IMR-90 (cell line): ENCODE data around the gene ENOX2. TPM values are rescaled to one million over a fixed set of nuclear protein-coding genes. Genes with fewer than 3 reads are reported as not detected.

Experiments used
- ATAC-seq: fragments of 200-7000 bp; cut with Tn5 transposase; 2 replicates; pipeline ENCODE4 v1.9.1; 2020; ENCODE audit warnings: low read depth, mild to moderate bottlenecking, moderate library complexity
- BruUV-seq: library from RNA; stranded (reverse); fragments of 400-500 nt; replicated peaks from 2 replicates; lab custom pipeline; 2021; lab: Mats Ljungman, UMichigan
- CTCF ChIA-PET: fragments of 300-600 bp; formaldehyde crosslinking; extraction: SDS; loops from one replicate; lab custom pipeline; 2021; ENCODE audit warnings: antibody characterized with exemption; lab: Yijun Ruan, JAX
- POLR2A ChIA-PET: fragments of 300-600 bp; sonication (Branson Sonifier 250); formaldehyde crosslinking; loops from one replicate; lab custom pipeline; 2022; ENCODE audit warnings: antibody characterized with exemption; ENCODE audit not compliant: unreplicated experiment; lab: Charles Lee
- DNase-seq: peaks from one replicate; pipeline ENCODE4 v3.0.0; 2013
- H2AFZ ChIP-seq: replicated peaks from 2 replicates; pipeline ENCODE3; 2013; ENCODE audit warnings: low read length, mild to moderate bottlenecking; ENCODE audit not compliant: poor library complexity
- H2AK5ac ChIP-seq: 2 replicates; pipeline ENCODE4 v1.6.1; 2013; ENCODE audit warnings: low read depth, low read length, inconsistent platforms
- H2AK9ac ChIP-seq: replicated peaks from 2 replicates; pipeline ENCODE3; 2013; ENCODE audit warnings: mild to moderate bottlenecking, low read depth, low read length, moderate library complexity; ENCODE audit not compliant: poor library complexity
- H2BK120ac ChIP-seq: 2 replicates; pipeline ENCODE4 v1.6.1; 2013; ENCODE audit warnings: low read depth, low read length, inconsistent platforms
- H2BK15ac ChIP-seq: 3 replicates; pipeline ENCODE4 v1.6.1; 2013; ENCODE audit warnings: low read depth, low read length, inconsistent platforms
- H2BK20ac ChIP-seq: 2 replicates; pipeline ENCODE4 v1.6.1; 2013; ENCODE audit warnings: low read depth, mild to moderate bottlenecking, inconsistent platforms, low read length, moderate library complexity
- H2BK5ac ChIP-seq: 2 replicates; pipeline ENCODE4 v1.6.1; 2013; ENCODE audit warnings: mild to moderate bottlenecking, low read depth, low read length, inconsistent platforms; ENCODE audit not compliant: poor library complexity, severe bottlenecking
- H3K14ac ChIP-seq: replicated peaks from 2 replicates; pipeline ENCODE4 v1.6.1; 2013; ENCODE audit warnings: low read depth, low read length, inconsistent platforms
- H3K18ac ChIP-seq: 2 replicates; pipeline ENCODE4 v1.6.1; 2013; ENCODE audit warnings: low read depth, low read length, control low read depth
- H3K23ac ChIP-seq: 2 replicates; pipeline ENCODE4 v1.6.1; 2013; ENCODE audit warnings: low read depth, low read length, inconsistent platforms
- H3K27ac ChIP-seq: 2 replicates; pipeline ENCODE4 v1.5.1; 2013; ENCODE audit warnings: mild to moderate bottlenecking, control low read depth, low read length; ENCODE audit not compliant: insufficient read depth
- H3K27me3 ChIP-seq: 2 replicates; pipeline ENCODE4 v1.6.1; 2013; ENCODE audit warnings: low read length; ENCODE audit not compliant: control insufficient read depth, insufficient read depth
- H3K36me3 ChIP-seq: 2 replicates; pipeline ENCODE4 v1.6.1; 2013; ENCODE audit warnings: low read length, mixed read lengths; ENCODE audit not compliant: control insufficient read depth, insufficient read depth
- H3K4ac ChIP-seq: 2 replicates; pipeline ENCODE4 v1.6.1; 2013; ENCODE audit warnings: low read depth, low read length, inconsistent platforms
- H3K4me1 ChIP-seq: 2 replicates; pipeline ENCODE4 v1.6.1; 2013; ENCODE audit warnings: low read length, mixed read lengths; ENCODE audit not compliant: control insufficient read depth, insufficient read depth
- H3K4me2 ChIP-seq: 2 replicates; pipeline ENCODE4 v1.6.1; 2013; ENCODE audit warnings: low read depth, mild to moderate bottlenecking, control low read depth, low read length, moderate library complexity
- H3K4me3 ChIP-seq: 2 replicates; pipeline ENCODE4 v1.5.1; 2013; ENCODE audit warnings: low read depth, mild to moderate bottlenecking, control low read depth, low read length, moderate library complexity; ENCODE audit not compliant: insufficient read depth
- H3K56ac ChIP-seq: 2 replicates; pipeline ENCODE4 v1.6.1; 2013; ENCODE audit warnings: low read length, inconsistent platforms; ENCODE audit not compliant: insufficient read depth; ENCODE audit errors: extremely low read depth
- H3K79me1 ChIP-seq, 2 experiments: 2 replicates each; pipeline ENCODE4 v1.6.1; 2013; ENCODE audit warnings: low read length in 2 of 2, inconsistent platforms in 1 of 2, low read depth in 1 of 2
- H3K9ac ChIP-seq: 2 replicates; pipeline ENCODE4 v1.6.1; 2013; ENCODE audit warnings: low read depth, low read length, control low read depth
- H3K9me1 ChIP-seq: 2 replicates; pipeline ENCODE4 v1.6.1; 2013; ENCODE audit warnings: low read length, inconsistent platforms; ENCODE audit not compliant: insufficient read depth
- H3K9me3 ChIP-seq: 2 replicates; pipeline ENCODE4 v1.6.1; 2013; ENCODE audit warnings: low read length; ENCODE audit not compliant: control insufficient read depth, insufficient read depth
- H4K20me1 ChIP-seq: 2 replicates; pipeline ENCODE4 v1.6.1; 2013; ENCODE audit warnings: low read length, inconsistent platforms; ENCODE audit not compliant: insufficient read depth
- H4K5ac ChIP-seq: 2 replicates; pipeline ENCODE4 v1.6.1; 2013; ENCODE audit warnings: mild to moderate bottlenecking, low read depth, low read length, control low read depth
- H4K8ac ChIP-seq, 2 experiments: 2 replicates each; pipeline ENCODE4 v1.6.1; 2013; ENCODE audit warnings: low read depth in 2 of 2, low read length in 2 of 2, control low read depth in 1 of 2, inconsistent platforms in 1 of 2
- H4K91ac ChIP-seq: 2 replicates; pipeline ENCODE4 v1.6.1; 2013; ENCODE audit warnings: low read depth, low read length, inconsistent platforms; ENCODE audit not compliant: insufficient read depth
- BHLHE40 ChIP-seq: fragments of 150-350 bp; IDR thresholded peaks from 2 replicates; pipeline ENCODE4 v1.6.1; 2016; ENCODE audit warnings: mild to moderate bottlenecking, low read depth, low read length
- CHD1 ChIP-seq: IDR thresholded peaks from 2 replicates; pipeline ENCODE4 v1.6.1; 2012; ENCODE audit warnings: low read depth, low read length, improper control_type of control experiment
- FOS ChIP-seq: fragments of 150-350 bp; IDR thresholded peaks from 2 replicates; pipeline ENCODE4 v1.6.1; 2016; ENCODE audit warnings: low read depth, low read length
- MXI1 ChIP-seq: IDR thresholded peaks from 2 replicates; pipeline ENCODE4 v1.6.1; 2012; ENCODE audit warnings: low read depth, mild to moderate bottlenecking, low read length, moderate library complexity, borderline replicate concordance
- NFE2L2 ChIP-seq: fragments of 150-350 bp; IDR thresholded peaks from 2 replicates; pipeline ENCODE4 v1.6.1; 2016; ENCODE audit warnings: low read depth, mild to moderate bottlenecking, low read length
- POLR2A ChIP-seq: IDR thresholded peaks from 2 replicates; pipeline ENCODE4 v1.6.1; 2012; ENCODE audit warnings: mild to moderate bottlenecking, low read depth, low read length
- RAD21 ChIP-seq: IDR thresholded peaks from 2 replicates; pipeline ENCODE4 v1.6.1; 2012; ENCODE audit warnings: low read length, improper control_type of control experiment
- RCOR1 ChIP-seq: IDR thresholded peaks from 2 replicates; pipeline ENCODE4 v1.6.1; 2012; ENCODE audit warnings: mild to moderate bottlenecking, low read length, improper control_type of control experiment; ENCODE audit not compliant: insufficient replicate concordance
- RFX5 ChIP-seq: IDR thresholded peaks from 2 replicates; pipeline ENCODE4 v1.8.0; 2012; ENCODE audit warnings: low read depth, mild to moderate bottlenecking, low read length, moderate library complexity
- WGBS, 2 experiments: methylation state at CpG; one replicate each; pipeline versions ENCODE4 v1.1.5 to v1.1.7; 2013; ENCODE audit warnings: missing lambda C conversion rate in 2 of 2; ENCODE audit not compliant: insufficient read length in 1 of 2; ENCODE audit errors: extremely low coverage in 2 of 2; 5-methylcytosine and 5-hydroxymethylcytosine counted together
- dilution Hi-C: fragments of 300-500 bp; cut with HindIII; formaldehyde crosslinking; loops from one replicate; pipeline ENCODE4 v1.14.3; 2018; ENCODE audit warnings: low sequenced_read_pairs; ENCODE audit not compliant: unreplicated experiment
- in situ Hi-C: fragments of 300-500 bp; cut with MboI; formaldehyde crosslinking; loops from 3 replicates; pipeline ENCODE4 v1.14.3; 2019; ENCODE audit warnings: low sequenced_read_pairs, inconsistent platforms, mixed read lengths
- intact Hi-C: fragments of 100-400 bp; cut with micrococcal nuclease; formaldehyde crosslinking; loops from 2 replicates; pipeline ENCODE4 v1.10.0; 2022
- polyA plus RNA-seq, 3 experiments: library from polyadenylated mRNA; depleted of rRNA; stranded (reverse); fragments of >200 nt; gene quantifications; 2 replicates each; pipeline ENCODE4 v1.2.3, GENCODE V29; 2012; ENCODE audit warnings: low replicate concordance in 1 of 3
- total RNA-seq: library from RNA; depleted of rRNA; stranded (reverse); fragments of >200 nt; gene quantifications from 2 replicates; pipeline ENCODE4 v1.2.3, GENCODE V29; 2012
- TF ChIP-seq, protein P1 (sequence below): conservative IDR thresholded peaks from 2 replicates; pipeline ENCODE4 v1.5.1; 2012; ENCODE audit warnings: mild to moderate bottlenecking, low read depth, low read length, improper control_type of control experiment
- TF ChIP-seq, protein P2 (sequence below): fragments of 150-350 bp; IDR thresholded peaks from 2 replicates; pipeline ENCODE4 v1.6.1; 2016; ENCODE audit warnings: low read depth, mild to moderate bottlenecking, low read length, moderate library complexity, borderline replicate concordance
- TF ChIP-seq, protein P3 (sequence below): fragments of 150-350 bp; IDR thresholded peaks from 2 replicates; pipeline ENCODE4 v1.6.1; 2017; ENCODE audit warnings: mild to moderate bottlenecking, antibody characterized with exemption, low read length, low read depth

Gene ENOX2
- total and polyA plus RNA-seq, 2 of the 4 experiments (the other 2 are of a cell fraction), result 6.3 to 11.8 TPM

GRCh38 chrX:130741151-130741550 is 161.9 kb downstream of the ENOX2 start:
- Histone ChIP-seq H3K36me3 (no peaks in the 10 kb centered on the region), H3K14ac (no peak overlapping the region), H3K56ac (no peak overlapping the region), H3K9me1 (no peaks in the 10 kb centered on the region), H3K27me3 (peaks cover 2% of the 10 kb centered on the region), H3K27ac (no peak overlapping the region), H4K8ac (no peak overlapping the region), H2AFZ (no peak overlapping the region), H4K5ac (no peak overlapping the region), H3K4me2 (no peak overlapping the region), H3K4ac (no peak overlapping the region), H2BK5ac (no peak overlapping the region), H3K23ac (no peak overlapping the region), H3K18ac (no peak overlapping the region), H2AK9ac (no peak overlapping the region), H2BK120ac (no peak overlapping the region), H4K91ac (no peak overlapping the region), H3K9me3 (no peaks in the 10 kb centered on the region), H3K4me1 (no peaks in the 10 kb centered on the region), H2AK5ac (no peak overlapping the region), H2BK15ac (no peak overlapping the region), H3K4me3 (no peak overlapping the region), H3K9ac (no peak overlapping the region), H4K20me1 (no peaks in the 10 kb centered on the region), H2BK20ac (no peak overlapping the region), H3K79me1 (no peaks in the 10 kb centered on the region)
- no CpG with 5 or more reads among the region's 3 CpGs for WGBS, 2 experiments
- no TSS peak for BruUV-seq
- DNase-seq (no peak), ATAC-seq (no peak)
- TF ChIP-seq POLR2A (no peak), BHLHE40 (no peak), RFX5 (no peak), CHD1 (no peak), RAD21 (no peak), MXI1 (no peak), NFE2L2 (no peak), FOS (no peak), RCOR1 (no peak)
- TF ChIP-seq, protein P1, sequence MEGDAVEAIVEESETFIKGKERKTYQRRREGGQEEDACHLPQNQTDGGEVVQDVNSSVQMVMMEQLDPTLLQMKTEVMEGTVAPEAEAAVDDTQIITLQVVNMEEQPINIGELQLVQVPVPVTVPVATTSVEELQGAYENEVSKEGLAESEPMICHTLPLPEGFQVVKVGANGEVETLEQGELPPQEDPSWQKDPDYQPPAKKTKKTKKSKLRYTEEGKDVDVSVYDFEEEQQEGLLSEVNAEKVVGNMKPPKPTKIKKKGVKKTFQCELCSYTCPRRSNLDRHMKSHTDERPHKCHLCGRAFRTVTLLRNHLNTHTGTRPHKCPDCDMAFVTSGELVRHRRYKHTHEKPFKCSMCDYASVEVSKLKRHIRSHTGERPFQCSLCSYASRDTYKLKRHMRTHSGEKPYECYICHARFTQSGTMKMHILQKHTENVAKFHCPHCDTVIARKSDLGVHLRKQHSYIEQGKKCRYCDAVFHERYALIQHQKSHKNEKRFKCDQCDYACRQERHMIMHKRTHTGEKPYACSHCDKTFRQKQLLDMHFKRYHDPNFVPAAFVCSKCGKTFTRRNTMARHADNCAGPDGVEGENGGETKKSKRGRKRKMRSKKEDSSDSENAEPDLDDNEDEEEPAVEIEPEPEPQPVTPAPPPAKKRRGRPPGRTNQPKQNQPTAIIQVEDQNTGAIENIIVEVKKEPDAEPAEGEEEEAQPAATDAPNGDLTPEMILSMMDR, result no peak
- TF ChIP-seq, protein P2, sequence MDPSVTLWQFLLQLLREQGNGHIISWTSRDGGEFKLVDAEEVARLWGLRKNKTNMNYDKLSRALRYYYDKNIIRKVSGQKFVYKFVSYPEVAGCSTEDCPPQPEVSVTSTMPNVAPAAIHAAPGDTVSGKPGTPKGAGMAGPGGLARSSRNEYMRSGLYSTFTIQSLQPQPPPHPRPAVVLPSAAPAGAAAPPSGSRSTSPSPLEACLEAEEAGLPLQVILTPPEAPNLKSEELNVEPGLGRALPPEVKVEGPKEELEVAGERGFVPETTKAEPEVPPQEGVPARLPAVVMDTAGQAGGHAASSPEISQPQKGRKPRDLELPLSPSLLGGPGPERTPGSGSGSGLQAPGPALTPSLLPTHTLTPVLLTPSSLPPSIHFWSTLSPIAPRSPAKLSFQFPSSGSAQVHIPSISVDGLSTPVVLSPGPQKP, result no peak
- TF ChIP-seq, protein P3, sequence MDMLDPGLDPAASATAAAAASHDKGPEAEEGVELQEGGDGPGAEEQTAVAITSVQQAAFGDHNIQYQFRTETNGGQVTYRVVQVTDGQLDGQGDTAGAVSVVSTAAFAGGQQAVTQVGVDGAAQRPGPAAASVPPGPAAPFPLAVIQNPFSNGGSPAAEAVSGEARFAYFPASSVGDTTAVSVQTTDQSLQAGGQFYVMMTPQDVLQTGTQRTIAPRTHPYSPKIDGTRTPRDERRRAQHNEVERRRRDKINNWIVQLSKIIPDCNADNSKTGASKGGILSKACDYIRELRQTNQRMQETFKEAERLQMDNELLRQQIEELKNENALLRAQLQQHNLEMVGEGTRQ, result no peak
- in situ Hi-C loops, result no loop called here
- intact Hi-C loops, result no loop called here
- POLR2A ChIA-PET, result no interaction called here
- CTCF ChIA-PET, result no interaction called here
- dilution Hi-C loops, result no loop called here
